Right atrium auricular region (tissue), 2 donors: Measurements from ENCODE around the gene FABP7. TPM values are rescaled to one million over a fixed set of nuclear protein-coding genes. Genes with fewer than 3 reads are reported as not detected.

Experiments
- DNase-seq: peaks from one replicate; pipeline ENCODE4 v3.0.0-alpha.2; 2019; ENCODE audit warnings: low spot score
- H3K27ac ChIP-seq, 2 donors: fragments of 200-600 bp; sonication (generic); 1 replicate in 1 of 2; 2 replicates in 1 of 2; pipeline ENCODE4 v1.5.1; 2016 to 2019
- H3K27me3 ChIP-seq, 2 donors: fragments of 200-600 bp; sonication (generic); one replicate each; pipeline versions ENCODE4 v1.5.1 to v1.6.0; 2017 to 2019
- H3K36me3 ChIP-seq: fragments of 200-600 bp; sonication (generic); one replicate; pipeline ENCODE4 v1.5.1; 2016
- H3K4me1 ChIP-seq, 2 donors: fragments of 200-600 bp; sonication (generic); one replicate each; pipeline versions ENCODE4 v1.5.1 to v1.6.0; 2017 to 2019
- H3K4me3 ChIP-seq, 2 donors: fragments of 200-600 bp; sonication (generic); 1 replicate in 1 of 2; 2 replicates in 1 of 2; pipeline ENCODE4 v1.5.1; 2017 to 2019; ENCODE audit warnings: mild to moderate bottlenecking in 1 of 2, moderate library complexity in 1 of 2
- H3K9me3 ChIP-seq, 2 donors: fragments of 200-600 bp; sonication (generic); one replicate each; pipeline ENCODE4 v1.5.1; 2019
- CTCF ChIP-seq, 2 donors: fragments of 200-600 bp; sonication (generic); IDR thresholded peaks; one replicate each; pipeline ENCODE4 v1.5.1; 2019; ENCODE audit warnings: antibody characterized with exemption in 2 of 2
- total RNA-seq, 2 donors: library from RNA; depleted of rRNA; stranded (reverse); fragments of >200 nt; gene quantifications; one replicate each; pipeline ENCODE4 v1.1.0, GENCODE V29; 2016

The FABP7 gene
- total RNA-seq, 2 donors from 2014 or later: 0.52 TPM; not detected in 1

GRCh38 chr6:122778985-122779661 lies 393 bp upstream of the FABP7 start:
- no peak for DNase-seq
- TF ChIP-seq CTCF (IDR thresholded peaks at IDR 0.05): no peak

GRCh38 chr6:122780114-122780513 lies 598 bp downstream of the FABP7 start:
- Histone ChIP-seq H3K36me3 (no peaks in the 10 kb centered on the region), H3K27me3 (no peaks in the 10 kb centered on the region), H3K27ac (no peak overlapping the region), H3K9me3 (no peaks in the 10 kb centered on the region), H3K4me1 (no peaks in the 10 kb centered on the region), H3K4me3 (no peak overlapping the region)
- no peak for TF ChIP-seq CTCF (IDR thresholded peaks at IDR 0.05)
- no peak for DNase-seq

More at GRCh38 chr6:122778985-122779661, 393 bp upstream of the FABP7 start:
- Histone ChIP-seq H3K9me3 (no peaks in the 10 kb centered on the region), H3K27ac (no peak overlapping the region), H3K36me3 (no peaks in the 10 kb centered on the region), H3K27me3 (no peaks in the 10 kb centered on the region), H3K4me1 (no peaks in the 10 kb centered on the region), H3K4me3 (no peak overlapping the region)

DNA sequence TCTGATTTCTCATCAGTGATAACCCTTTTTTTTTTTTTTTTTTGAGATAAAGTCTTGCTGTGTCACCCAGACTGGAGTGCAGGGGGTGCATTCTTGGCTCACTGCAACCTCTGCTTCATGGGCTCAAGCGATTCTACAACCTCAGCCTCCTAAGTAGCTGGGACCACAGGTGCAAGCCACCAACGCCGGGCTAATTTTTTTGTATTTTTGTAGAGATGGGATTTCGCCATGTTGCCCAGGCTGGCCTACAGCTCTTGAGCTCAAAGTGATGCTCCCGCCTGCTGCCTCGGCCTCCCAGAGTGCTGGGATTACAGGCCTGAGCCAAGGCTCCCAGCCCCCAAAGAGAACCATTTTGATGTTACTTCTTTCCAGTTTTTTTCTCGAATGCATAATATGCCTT lies 2.2 kb downstream of the FABP7 start:
- no peak for TF ChIP-seq CTCF (IDR thresholded peaks at IDR 0.05)
- Histone ChIP-seq H3K4me3 (no peak overlapping the region), H3K27me3 (no peaks in the 10 kb centered on the region), H3K27ac (no peak overlapping the region), H3K9me3 (no peaks in the 10 kb centered on the region), H3K4me1 (no peaks in the 10 kb centered on the region), H3K36me3 (no peaks in the 10 kb centered on the region)
- no peak for DNase-seq

GRCh38 chr6:122783401-122783800 lies 3.9 kb downstream of the FABP7 start:
- TF ChIP-seq CTCF (IDR thresholded peaks at IDR 0.05): no peak
- no peaks in the 10 kb centered on the region for H3K9me3 ChIP-seq
- H3K27me3 ChIP-seq: no peaks in the 10 kb centered on the region
- H3K27ac ChIP-seq: no peak overlapping the region
- H3K4me3 ChIP-seq: no peak overlapping the region
- no peak for DNase-seq
- H3K36me3 ChIP-seq: no peaks in the 10 kb centered on the region
- H3K4me1 ChIP-seq: peaks cover 0 to 4% of the 10 kb centered on the region in 2 donors

- no peak overlapping the region for H3K4me3 ChIP-seq
- TF ChIP-seq CTCF (IDR thresholded peaks at IDR 0.05): no peak
- no peak overlapping the region for H3K27ac ChIP-seq
- no peaks in the 10 kb centered on the region for H3K27me3 ChIP-seq
- no peak for DNase-seq
- H3K4me1 ChIP-seq: peaks cover 0 to 16% of the 10 kb centered on the region in 2 donors
- no peaks in the 10 kb centered on the region for H3K36me3 ChIP-seq
- no peaks in the 10 kb centered on the region for H3K9me3 ChIP-seq
Measured at GRCh38 chr6:122785891-122786290, 6.4 kb downstream of the FABP7 start.

- TF ChIP-seq CTCF (IDR thresholded peaks at IDR 0.05): no peak
- H3K27ac ChIP-seq: no peak overlapping the region
- H3K9me3 ChIP-seq: no peaks in the 10 kb centered on the region
- no peaks in the 10 kb centered on the region for H3K27me3 ChIP-seq
- no peak for DNase-seq
- H3K4me1 ChIP-seq: peaks cover 0 to 20% of the 10 kb centered on the region in 2 donors
- no peak overlapping the region for H3K4me3 ChIP-seq
- no peaks in the 10 kb centered on the region for H3K36me3 ChIP-seq
Measured at GRCh38 chr6:122787721-122788120, 8.2 kb downstream of the FABP7 start.
